Measurements from ENCODE around the gene ADIRF.

DNA sequence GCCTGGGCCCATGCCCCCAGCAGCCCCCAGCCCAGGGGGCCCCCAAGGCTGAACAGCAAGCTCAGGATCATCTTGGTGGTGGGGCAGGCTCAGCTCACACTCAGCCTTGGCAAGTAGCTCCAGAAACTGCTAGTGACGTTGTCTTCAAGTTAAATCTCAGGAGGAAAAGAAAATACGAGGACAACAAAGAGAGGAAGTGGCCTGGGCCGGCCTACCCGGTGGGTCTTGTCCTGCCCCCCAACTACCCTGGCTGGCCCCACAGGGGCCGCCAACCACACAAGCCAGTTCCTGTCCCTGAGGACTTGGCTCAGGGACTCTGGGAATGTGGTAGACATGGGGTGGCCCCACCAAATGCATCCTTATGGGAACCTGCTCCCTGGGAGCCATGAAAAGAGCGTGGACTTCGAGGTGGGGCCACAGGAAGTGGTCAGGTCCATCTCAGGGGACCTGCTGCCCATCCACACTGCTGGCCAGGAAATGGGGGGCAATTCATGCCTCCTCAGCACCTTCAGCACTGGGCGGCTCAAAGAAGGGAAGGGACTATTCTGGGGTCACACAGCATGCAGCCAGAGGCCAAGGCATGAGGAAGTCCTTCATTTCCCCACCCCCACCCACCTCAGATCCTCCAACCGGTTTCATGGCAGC, 10.7 kb upstream of the ADIRF start, which contains the start of gene MMRN2:
- TF ChIP-seq RAD21 (IDR thresholded peaks at IDR 0.05; ENCODE audit: low read depth) (no peak), TAF1 (IDR thresholded peaks at IDR 0.05; ENCODE audit: low read depth) (no peak), FOXM1 (IDR thresholded peaks at IDR 0.05; ENCODE audit: borderline replicate concordance, low read depth) (no peak), EP300 (IDR thresholded peaks at IDR 0.05; ENCODE audit: borderline replicate concordance) (no peak), TEAD4 (IDR thresholded peaks at IDR 0.05) (no peak), NFIC (IDR thresholded peaks at IDR 0.05) (no peak), REST (IDR thresholded peaks at IDR 0.05; ENCODE audit: low read depth) (no peak), YY1 (IDR thresholded peaks at IDR 0.05; ENCODE audit: low read depth) (no peak), MAX (IDR thresholded peaks at IDR 0.05) (no peak)

Measured in Ishikawa (cell line).